T-helper 1 cell treated with Interleukin-12 subunit alpha and Interleukin-12 subunit beta and Interleukin-4 antibody, amounts not matched to agents 30 μg/mL and 1 μg/mL, for 36 hours (primary cell): ENCODE results near the gene EGFL7.

Experiments used
- H3K27ac Mint-ChIP-seq: one replicate; pipeline ENCODE4 v1.8.0; 2021; ENCODE audit warnings: mild to moderate bottlenecking, mixed read lengths
- H3K27me3 Mint-ChIP-seq: one replicate; pipeline ENCODE4 v1.8.0; 2021; ENCODE audit warnings: low read depth, mixed read lengths
- H3K36me3 Mint-ChIP-seq: one replicate; pipeline ENCODE4 v1.8.0; 2021; ENCODE audit warnings: low read depth, mixed read lengths
- H3K4me1 Mint-ChIP-seq: one replicate; pipeline ENCODE4 v1.8.0; 2021; ENCODE audit warnings: low read depth, mixed read lengths
- H3K4me3 Mint-ChIP-seq: one replicate; pipeline ENCODE4 v1.8.0; 2021; ENCODE audit warnings: mild to moderate bottlenecking, moderate library complexity, mixed read lengths
- H3K9me3 Mint-ChIP-seq: one replicate; pipeline ENCODE4 v1.8.0; 2021; ENCODE audit warnings: mixed read lengths

Gene EGFL7

DNA sequence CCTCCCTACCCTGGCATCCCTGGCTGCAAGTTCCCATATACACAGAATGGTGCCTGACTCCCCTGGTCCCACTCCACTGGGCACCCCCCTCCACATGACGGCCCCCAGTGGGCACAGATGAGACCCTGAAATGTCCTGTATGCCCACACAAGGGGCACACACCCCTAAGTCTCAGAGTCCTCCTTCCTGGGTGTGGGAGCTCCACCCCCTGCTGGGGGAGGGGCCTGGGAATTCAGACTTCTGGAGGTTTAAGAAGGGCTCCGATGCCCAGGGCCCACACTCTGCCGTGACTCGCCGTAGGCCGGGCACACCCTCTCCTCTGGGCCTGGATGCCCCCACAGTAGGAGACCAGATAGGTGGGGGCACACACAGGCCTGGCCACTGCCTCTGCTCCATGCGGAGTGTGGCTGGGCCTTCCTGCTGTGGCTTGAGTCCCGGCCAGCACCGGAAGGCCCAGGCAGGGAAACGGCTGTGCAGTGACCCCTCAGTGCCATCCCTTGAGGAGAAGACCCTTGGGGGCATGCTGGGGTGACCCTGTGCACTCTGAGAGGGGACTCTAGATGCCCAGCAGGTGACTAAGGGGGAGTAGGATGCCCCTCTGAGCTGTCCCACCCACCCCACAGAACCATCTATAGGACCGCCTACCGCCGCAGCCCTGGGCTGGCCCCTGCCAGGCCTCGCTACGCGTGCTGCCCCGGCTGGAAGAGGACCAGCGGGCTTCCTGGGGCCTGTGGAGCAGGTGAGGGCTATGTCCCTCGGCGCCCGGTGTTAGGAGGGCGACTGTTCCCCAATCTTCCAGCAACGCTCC is 6.5 kb downstream of the EGFL7 start:
- Mint-ChIP-seq H3K27ac (no peak overlapping the region), H3K4me1 (no peaks in the 10 kb centered on the region), H3K27me3 (peaks cover 15% of the 10 kb centered on the region), H3K36me3 (no peaks in the 10 kb centered on the region), H3K9me3 (no peaks in the 10 kb centered on the region), H3K4me3 (no peak overlapping the region)

- Mint-ChIP-seq H3K9me3 (no peaks in the 10 kb centered on the region), H3K4me1 (no peaks in the 10 kb centered on the region), H3K27me3 (peaks cover 8% of the 10 kb centered on the region), H3K4me3 (no peak overlapping the region), H3K36me3 (no peaks in the 10 kb centered on the region), H3K27ac (no peak overlapping the region)
These were observed 7.2 kb downstream of the EGFL7 start for GRCh38 chr9:136669791-136670464.

DNA sequence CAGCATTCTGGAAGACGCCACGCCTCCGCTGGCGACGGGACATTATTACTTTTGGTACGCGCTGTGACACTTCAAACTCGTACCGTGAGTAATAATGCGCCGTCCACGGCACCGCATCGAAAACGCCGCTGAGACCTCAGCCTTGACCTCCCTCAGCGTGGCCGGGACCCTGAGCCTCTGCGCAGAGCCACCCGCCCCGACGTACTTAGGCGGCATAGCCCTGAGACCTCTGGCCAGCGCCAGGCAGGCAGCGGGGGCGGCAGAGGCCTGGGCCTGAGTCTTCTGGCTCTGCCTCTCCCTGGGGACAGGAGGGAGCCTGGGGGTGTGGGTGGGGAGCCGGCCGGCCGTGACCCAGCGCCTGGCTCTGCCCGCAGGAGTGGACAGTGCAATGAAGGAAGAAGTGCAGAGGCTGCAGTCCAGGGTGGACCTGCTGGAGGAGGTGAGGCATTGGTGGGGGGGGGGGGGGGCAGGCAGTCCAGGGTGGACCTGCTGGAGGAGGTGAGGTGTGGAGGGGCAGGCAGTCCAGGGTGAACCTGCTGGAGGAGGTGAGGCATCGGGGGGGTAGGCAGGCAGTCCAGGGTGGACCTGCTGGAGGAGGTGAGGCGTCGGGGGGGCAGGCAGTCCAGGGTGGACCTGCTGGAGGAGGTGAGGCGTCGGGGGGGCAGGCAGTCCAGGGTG is 8.0 kb downstream of the EGFL7 start:
- Mint-ChIP-seq H3K27me3 (peaks cover 5% of the 10 kb centered on the region), H3K4me1 (no peaks in the 10 kb centered on the region), H3K4me3 (no peak overlapping the region), H3K27ac (no peak overlapping the region), H3K9me3 (no peaks in the 10 kb centered on the region), H3K36me3 (no peaks in the 10 kb centered on the region)

DNA sequence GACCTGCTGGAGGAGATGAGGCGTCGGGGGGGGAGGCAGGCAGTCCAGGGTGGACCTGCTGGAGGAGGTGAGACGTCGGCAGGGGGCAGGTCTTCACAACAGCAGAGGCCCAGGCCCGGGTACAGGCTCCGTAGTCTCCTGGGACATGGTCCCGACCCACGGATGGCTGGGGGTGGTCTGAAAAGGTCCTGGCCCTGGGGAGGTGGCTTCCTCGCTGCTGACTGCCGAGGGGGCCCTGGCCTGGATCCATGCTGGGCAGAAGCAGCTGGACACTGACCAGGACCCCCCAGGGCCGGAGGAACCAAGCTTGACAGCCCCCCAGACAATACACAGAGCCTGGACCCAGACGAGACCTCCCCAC is 8.5 kb downstream of the EGFL7 start:
- Mint-ChIP-seq H3K4me3 (no peak overlapping the region), H3K4me1 (no peaks in the 10 kb centered on the region), H3K36me3 (no peaks in the 10 kb centered on the region), H3K9me3 (no peaks in the 10 kb centered on the region), H3K27ac (no peak overlapping the region), H3K27me3 (peaks cover 5% of the 10 kb centered on the region)

- Mint-ChIP-seq H3K27me3 (peaks cover under 1% of the 10 kb centered on the region), H3K36me3 (no peaks in the 10 kb centered on the region), H3K27ac (no peak overlapping the region), H3K4me1 (no peaks in the 10 kb centered on the region), H3K9me3 (no peaks in the 10 kb centered on the region), H3K4me3 (no peak overlapping the region)
These were observed 9.1 kb downstream of the EGFL7 start for GRCh38 chr9:136671646-136672430.

DNA sequence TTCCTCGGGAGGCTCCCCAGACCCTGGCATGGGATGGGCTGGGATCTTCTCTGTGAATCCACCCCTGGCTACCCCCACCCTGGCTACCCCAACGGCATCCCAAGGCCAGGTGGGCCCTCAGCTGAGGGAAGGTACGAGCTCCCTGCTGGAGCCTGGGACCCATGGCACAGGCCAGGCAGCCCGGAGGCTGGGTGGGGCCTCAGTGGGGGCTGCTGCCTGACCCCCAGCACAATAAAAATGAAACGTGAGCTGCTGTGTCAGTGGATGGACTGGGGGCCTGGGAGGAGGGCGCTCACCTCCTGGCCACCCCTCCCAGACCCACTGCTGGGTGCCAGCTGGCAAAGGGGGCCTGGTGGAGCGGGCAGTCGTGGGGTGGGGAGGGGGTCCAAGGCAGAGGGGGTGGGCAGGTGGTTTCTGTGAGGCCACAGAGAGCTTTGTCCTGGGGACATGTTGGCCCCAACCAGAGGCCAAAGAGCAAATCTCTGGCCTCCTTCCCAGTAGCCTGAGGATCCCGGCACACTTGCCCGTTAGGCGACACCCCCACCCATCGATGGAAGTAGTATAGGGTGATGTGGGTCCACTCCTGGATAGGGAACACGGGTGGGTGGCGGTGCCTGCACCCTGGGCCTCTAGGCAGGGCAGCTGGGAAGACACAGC is 9.8 kb downstream of the EGFL7 start:
- Mint-ChIP-seq H3K36me3 (no peaks in the 10 kb centered on the region), H3K27ac (no peak overlapping the region), H3K27me3 (no peaks in the 10 kb centered on the region), H3K4me3 (no peak overlapping the region), H3K4me1 (no peaks in the 10 kb centered on the region), H3K9me3 (no peaks in the 10 kb centered on the region)

DNA sequence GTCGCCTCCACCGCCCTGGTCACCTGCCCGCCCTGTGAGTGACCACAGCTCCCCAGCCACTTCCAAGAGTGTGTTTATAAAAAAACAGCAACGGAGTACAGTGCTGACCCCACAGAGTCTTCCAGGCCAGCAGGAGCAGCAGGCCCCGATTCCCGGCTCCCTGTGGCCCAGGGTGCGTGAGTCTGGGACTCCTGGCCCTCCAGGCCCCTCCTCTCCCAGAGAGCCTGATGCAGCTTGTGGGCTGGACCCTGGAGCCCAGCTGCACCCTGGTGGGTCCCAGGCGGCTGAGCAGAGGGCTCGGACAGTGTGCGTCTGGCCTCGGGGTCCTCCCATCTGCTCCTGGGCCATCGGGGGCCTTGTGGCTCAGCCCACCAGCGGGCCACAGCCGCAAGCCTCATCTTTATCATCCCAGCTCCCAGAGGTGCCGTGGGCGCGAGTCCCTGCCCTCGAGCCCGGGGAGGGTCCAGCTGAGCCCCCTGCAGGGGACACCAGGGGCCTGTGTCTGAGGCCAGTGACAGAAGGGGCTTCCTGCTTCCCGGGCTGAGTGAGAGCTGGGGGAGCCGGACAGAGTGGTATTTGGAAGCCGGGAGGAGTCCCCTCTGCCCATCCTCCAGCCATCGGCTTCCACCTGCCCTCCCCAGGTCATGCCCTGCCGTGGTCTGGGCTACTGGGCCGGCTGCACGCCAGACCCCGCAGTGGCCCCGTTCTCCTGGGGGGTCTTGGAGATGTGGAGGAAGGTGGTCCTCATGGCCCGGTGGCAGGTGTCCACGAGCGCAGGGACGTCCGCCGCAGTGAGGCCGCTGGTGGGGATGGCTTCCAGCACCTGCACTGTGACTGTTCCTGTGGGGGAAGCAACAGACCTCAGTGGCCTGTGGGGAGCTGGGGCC is 10.6 kb downstream of the EGFL7 start:
- H3K9me3 Mint-ChIP-seq = no peaks in the 10 kb centered on the region
- no peak overlapping the region for H3K4me3 Mint-ChIP-seq
- no peak overlapping the region for H3K27ac Mint-ChIP-seq
- no peaks in the 10 kb centered on the region for H3K27me3 Mint-ChIP-seq
- H3K36me3 Mint-ChIP-seq = no peaks in the 10 kb centered on the region
- H3K4me1 Mint-ChIP-seq = no peaks in the 10 kb centered on the region

DNA sequence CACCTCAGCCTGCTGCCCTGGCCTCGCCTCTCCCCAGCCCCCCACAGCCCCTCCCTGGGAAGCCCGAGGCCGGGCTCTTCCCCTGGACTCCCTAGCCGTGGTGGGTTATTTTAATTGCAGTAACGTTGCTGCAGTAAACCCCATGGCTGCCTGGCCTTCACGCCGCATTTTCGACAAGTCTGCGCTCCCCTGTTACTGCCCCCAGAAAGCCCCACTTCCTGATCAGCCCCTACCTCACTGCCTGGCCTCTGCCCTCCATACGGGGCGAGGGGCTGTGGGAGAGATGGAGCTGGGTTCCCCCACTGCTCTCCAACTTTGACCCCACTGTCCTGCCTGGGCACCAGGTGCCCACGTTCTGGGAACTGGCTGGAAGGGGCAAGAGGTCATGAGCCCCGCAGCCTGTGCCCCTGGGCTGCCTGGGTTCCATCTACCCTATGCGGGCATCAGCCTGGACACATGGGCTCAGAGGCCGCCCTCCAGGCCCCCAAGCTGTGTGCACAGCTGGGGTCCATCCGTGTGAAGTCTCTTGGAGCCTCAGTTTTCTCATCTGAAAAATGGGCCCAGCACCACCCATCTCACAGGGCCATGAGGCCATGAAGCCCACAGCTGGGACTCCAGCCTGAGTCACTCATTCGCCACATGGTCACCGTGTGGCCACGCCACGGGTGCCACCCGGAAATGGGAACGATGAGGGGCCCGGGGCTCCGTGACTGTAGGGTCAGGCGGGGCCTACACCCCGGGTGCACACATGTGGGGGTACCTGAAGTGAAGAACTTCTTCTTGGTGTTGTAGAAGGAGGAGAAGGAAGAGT is 11.5 kb downstream of the EGFL7 start:
- Mint-ChIP-seq H3K36me3 (no peaks in the 10 kb centered on the region), H3K4me3 (no peak overlapping the region), H3K9me3 (no peaks in the 10 kb centered on the region), H3K4me1 (no peaks in the 10 kb centered on the region), H3K27ac (no peak overlapping the region), H3K27me3 (no peaks in the 10 kb centered on the region)

- no peaks in the 10 kb centered on the region for H3K27me3 Mint-ChIP-seq
- H3K36me3 Mint-ChIP-seq = no peaks in the 10 kb centered on the region
- H3K9me3 Mint-ChIP-seq = no peaks in the 10 kb centered on the region
- H3K27ac Mint-ChIP-seq = no peak overlapping the region
- no peak overlapping the region for H3K4me3 Mint-ChIP-seq
- no peaks in the 10 kb centered on the region for H3K4me1 Mint-ChIP-seq
These were observed 12.2 kb downstream of the EGFL7 start for GRCh38 chr9:136674786-136675349.

GRCh38 chr9:136675477-136676296 is 13.0 kb downstream of the EGFL7 start:
- Mint-ChIP-seq H3K36me3 (no peaks in the 10 kb centered on the region), H3K27ac (no peak overlapping the region), H3K4me3 (no peak overlapping the region), H3K4me1 (no peaks in the 10 kb centered on the region), H3K9me3 (no peaks in the 10 kb centered on the region), H3K27me3 (no peaks in the 10 kb centered on the region)

DNA sequence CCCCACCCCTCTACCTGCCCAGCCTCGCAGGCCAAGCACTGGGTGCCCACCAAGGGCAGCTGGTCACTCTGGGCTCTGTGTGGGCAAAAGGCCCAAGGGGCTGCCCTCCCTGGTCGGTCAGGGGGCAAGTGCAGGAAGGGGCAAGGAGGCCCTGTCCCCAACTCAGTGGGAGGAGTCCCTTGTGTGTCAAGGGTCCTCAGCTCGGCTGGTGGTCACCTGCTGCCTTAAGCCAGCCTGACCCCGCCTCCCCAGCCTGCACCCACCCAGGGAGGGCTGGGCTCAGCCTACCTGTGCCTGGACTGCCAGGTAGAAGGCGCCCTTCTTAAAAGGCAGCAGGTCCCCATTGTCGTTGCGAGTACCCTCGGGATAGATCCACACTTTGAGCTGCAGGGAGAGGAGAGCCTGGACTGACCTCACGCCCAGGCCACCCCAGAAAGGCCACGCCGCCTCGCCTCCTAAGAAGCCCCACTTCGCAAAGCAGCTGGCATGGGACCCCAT is 13.6 kb downstream of the EGFL7 start:
- no peak overlapping the region for H3K4me3 Mint-ChIP-seq
- no peak overlapping the region for H3K27ac Mint-ChIP-seq
- no peaks in the 10 kb centered on the region for H3K9me3 Mint-ChIP-seq
- no peaks in the 10 kb centered on the region for H3K4me1 Mint-ChIP-seq
- H3K36me3 Mint-ChIP-seq = no peaks in the 10 kb centered on the region
- no peaks in the 10 kb centered on the region for H3K27me3 Mint-ChIP-seq
